HEK293 (cell line): ENCODE measurements around the gene KDM4B.

Experiments
- TCF7L2 ChIP-seq: IDR thresholded peaks from 2 replicates; pipeline ENCODE4 v1.6.1; 2011; ENCODE audit warnings: low read depth, mild to moderate bottlenecking, inconsistent platforms, low read length, moderate library complexity, borderline replicate concordance
- ZEB2 ChIP-seq: fragments of 450-650 bp; formaldehyde crosslinking; IDR thresholded peaks from 2 replicates; pipeline ENCODE4 v1.5.1; 2016; ENCODE audit warnings: missing biosample characterization, missing genetic modification characterization
- TF ChIP-seq, protein P1 (sequence below): fragments of 450-650 bp; formaldehyde crosslinking; IDR thresholded peaks from 2 replicates; pipeline ENCODE4 v1.5.1; 2016; ENCODE audit warnings: missing biosample characterization, missing genetic modification characterization

DNA sequence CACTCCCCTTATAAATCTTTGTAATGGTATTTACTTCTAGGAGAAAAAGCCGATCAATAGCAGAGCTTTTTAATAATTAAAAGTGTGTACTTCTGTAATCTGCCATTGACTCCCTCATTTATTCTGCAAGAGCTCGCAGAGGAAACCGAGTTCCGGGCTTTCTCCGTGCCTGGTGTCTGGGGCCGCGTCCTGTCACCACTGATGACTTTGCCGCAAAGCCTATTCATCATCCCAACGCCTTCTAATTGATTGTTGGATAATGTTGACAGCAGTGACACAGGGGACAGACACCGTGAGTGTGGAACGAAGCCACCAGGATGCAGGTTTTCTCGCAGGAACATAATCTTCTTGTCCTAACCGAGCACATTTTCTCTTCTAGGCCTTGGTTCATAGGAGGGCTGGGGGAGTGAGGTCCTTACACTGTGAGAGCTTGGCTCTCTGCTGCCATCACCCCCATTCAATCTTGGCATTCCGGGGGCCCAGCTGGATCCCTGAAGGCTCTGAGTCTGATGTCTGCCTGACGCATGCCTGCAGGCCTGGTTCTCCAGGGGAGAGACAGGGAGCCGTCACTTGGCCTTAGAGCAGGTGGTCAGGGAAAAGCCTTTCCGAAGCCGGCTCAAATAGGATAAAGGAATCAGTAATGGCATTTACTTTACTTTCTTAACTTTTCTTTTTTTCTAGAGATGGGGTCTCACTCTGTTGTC is 110.3 kb downstream of the KDM4B start:
- TF ChIP-seq TCF7L2 (no peak), ZEB2 (tag by site-specific recombination) (no peak)
- TF ChIP-seq, protein P1, sequence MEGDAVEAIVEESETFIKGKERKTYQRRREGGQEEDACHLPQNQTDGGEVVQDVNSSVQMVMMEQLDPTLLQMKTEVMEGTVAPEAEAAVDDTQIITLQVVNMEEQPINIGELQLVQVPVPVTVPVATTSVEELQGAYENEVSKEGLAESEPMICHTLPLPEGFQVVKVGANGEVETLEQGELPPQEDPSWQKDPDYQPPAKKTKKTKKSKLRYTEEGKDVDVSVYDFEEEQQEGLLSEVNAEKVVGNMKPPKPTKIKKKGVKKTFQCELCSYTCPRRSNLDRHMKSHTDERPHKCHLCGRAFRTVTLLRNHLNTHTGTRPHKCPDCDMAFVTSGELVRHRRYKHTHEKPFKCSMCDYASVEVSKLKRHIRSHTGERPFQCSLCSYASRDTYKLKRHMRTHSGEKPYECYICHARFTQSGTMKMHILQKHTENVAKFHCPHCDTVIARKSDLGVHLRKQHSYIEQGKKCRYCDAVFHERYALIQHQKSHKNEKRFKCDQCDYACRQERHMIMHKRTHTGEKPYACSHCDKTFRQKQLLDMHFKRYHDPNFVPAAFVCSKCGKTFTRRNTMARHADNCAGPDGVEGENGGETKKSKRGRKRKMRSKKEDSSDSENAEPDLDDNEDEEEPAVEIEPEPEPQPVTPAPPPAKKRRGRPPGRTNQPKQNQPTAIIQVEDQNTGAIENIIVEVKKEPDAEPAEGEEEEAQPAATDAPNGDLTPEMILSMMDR (tag by site-specific recombination), result no peak
